Measurements from ENCODE around the gene PDCD1LG2.
"Not testable (repeated sequence)": the region's sequence is repeated elsewhere in the genome, so short reads cannot be mapped to it uniquely, and the experiment has no call there.

Gene PDCD1LG2

DNA sequence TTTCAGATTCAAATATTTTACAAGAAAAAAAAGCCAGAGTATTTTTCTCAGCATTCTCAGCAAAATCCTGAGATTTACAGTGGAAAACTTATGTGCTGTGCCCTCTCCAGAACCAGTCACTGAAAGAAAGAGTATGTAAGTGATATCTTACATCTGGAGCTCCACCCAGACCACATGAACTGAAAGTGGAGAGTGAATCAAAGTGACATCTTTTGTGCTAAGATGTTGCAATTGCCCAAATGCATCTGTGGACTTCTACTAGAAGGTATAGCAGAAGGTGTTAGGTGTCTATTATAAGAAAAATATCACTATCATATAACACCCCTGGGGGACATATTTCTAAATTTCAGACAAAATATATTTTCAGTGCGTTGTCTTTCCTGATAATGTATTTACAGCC is 69.5 kb downstream of the PDCD1LG2 start:
- TF ChIP-seq, protein P1, sequence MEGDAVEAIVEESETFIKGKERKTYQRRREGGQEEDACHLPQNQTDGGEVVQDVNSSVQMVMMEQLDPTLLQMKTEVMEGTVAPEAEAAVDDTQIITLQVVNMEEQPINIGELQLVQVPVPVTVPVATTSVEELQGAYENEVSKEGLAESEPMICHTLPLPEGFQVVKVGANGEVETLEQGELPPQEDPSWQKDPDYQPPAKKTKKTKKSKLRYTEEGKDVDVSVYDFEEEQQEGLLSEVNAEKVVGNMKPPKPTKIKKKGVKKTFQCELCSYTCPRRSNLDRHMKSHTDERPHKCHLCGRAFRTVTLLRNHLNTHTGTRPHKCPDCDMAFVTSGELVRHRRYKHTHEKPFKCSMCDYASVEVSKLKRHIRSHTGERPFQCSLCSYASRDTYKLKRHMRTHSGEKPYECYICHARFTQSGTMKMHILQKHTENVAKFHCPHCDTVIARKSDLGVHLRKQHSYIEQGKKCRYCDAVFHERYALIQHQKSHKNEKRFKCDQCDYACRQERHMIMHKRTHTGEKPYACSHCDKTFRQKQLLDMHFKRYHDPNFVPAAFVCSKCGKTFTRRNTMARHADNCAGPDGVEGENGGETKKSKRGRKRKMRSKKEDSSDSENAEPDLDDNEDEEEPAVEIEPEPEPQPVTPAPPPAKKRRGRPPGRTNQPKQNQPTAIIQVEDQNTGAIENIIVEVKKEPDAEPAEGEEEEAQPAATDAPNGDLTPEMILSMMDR (conservative IDR thresholded peaks at IDR 0.05; ENCODE audit: low read depth, low read length): no peak
- DNase-seq (ENCODE audit: low read depth): no peak
- no peak overlapping the region for H3K4me3 ChIP-seq (ENCODE audit: low read depth, low read length)

DNA sequence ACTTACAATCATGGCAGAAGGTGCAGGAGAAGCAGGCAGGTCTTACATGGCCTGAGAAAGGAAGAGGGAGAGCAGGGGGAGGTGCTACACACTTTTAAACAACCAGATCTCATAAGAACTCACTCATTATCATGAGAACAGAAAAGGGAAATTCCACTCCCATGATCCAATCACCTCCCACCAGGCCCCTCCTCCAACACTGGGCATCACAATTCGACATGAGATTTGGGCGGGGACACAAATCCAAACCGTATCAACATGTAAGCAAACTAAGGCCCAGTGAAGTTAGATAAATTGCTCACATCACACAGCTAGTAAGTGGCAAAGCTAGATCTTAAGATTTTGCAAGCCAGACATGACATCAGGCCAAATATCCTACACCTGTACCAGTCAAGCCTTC is 70.3 kb downstream of the PDCD1LG2 start:
- H3K4me3 ChIP-seq (ENCODE audit: low read depth, low read length): no peak overlapping the region
- no peak for DNase-seq (ENCODE audit: low read depth)
- TF ChIP-seq, protein P1 (conservative IDR thresholded peaks at IDR 0.05; ENCODE audit: low read depth, low read length): no peak

- not testable (repeated sequence) for DNase-seq (ENCODE audit: low read depth); H3K4me3 ChIP-seq (ENCODE audit: low read depth, low read length)
These were observed 71.4 kb downstream of the PDCD1LG2 start for GRCh38 chr9:5581706-5582105.

DNA sequence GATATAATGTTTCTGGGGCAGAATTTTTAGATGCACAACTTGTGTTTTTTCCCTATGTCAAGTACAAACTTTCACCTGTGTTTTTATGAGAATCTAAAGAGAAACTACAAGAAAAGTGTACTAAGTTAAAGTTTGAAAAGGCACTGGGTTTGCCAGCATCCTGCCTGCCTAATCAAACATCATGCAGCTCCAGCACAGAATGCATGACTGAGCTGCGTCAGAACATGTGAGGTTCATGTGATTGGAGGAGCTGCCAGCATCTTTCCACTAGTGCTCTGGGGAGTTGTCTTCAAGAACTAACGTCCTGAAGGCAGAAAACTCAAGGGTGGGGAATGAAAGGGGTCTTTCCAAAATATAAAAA is 72.5 kb downstream of the PDCD1LG2 start:
- no peak overlapping the region for H3K4me3 ChIP-seq (ENCODE audit: low read depth, low read length)
- TF ChIP-seq, protein P1 (conservative IDR thresholded peaks at IDR 0.05; ENCODE audit: low read depth, low read length): no peak
- DNase-seq (ENCODE audit: low read depth): peak; percentile 80

DNA sequence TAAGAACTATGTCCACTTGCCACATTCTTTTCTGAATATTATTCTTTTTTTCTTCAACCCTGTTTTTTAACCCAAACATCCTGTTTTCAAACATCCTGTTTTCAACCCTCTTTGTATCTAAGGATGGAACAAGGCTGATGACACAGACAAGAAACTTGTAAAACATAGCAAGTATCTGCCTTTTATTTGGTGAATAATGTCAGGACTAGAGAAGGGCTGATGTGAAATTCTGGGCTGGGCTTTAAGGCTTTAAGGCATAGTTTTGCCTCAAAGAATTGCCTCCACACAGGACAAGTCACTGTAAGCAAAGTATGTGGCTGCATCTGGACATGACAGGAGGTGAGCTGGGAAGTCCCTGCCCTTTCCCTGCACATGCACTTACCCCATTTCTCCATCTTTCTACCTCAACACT is 76.1 kb downstream of the PDCD1LG2 start:
- TF ChIP-seq, protein P1 (conservative IDR thresholded peaks at IDR 0.05; ENCODE audit: low read depth, low read length): no peak
- H3K4me3 ChIP-seq (ENCODE audit: low read depth, low read length): no peak overlapping the region
- DNase-seq (ENCODE audit: low read depth): peak; percentile 65

- TF ChIP-seq, protein P1 (conservative IDR thresholded peaks at IDR 0.05; ENCODE audit: low read depth, low read length): no peak
- H3K4me3 ChIP-seq (ENCODE audit: low read depth, low read length): no peak overlapping the region
- DNase-seq (ENCODE audit: low read depth): peak; percentile 73
These were observed 76.7 kb downstream of the PDCD1LG2 start for GRCh38 chr9:5587024-5587423.

GRCh38 chr9:5592231-5592630 is 81.9 kb downstream of the PDCD1LG2 start:
- DNase-seq (ENCODE audit: low read depth): no peak
- TF ChIP-seq, protein P1 (conservative IDR thresholded peaks at IDR 0.05; ENCODE audit: low read depth, low read length): no peak
- no peak overlapping the region for H3K4me3 ChIP-seq (ENCODE audit: low read depth, low read length)

DNA sequence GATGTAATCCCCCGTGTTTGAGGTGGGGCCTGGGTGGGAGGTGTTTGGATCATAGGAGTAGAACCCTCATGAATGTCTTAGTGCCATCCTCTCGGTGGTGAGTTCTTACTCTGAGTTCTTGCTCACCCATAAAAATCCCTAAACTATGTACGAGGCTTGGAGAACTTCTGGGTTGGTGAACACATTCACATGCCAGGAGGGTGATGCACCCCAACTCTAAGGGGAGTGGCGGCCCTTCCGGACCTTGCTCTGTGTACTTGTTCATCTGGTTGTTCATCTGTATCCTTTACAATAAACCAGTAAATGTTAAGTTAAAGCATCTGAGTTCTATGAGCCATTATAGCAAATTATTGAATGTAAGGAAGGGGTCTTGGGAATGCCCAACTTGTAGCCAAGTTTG is 82.6 kb downstream of the PDCD1LG2 start:
- no peak for DNase-seq (ENCODE audit: low read depth)
- TF ChIP-seq, protein P1 (conservative IDR thresholded peaks at IDR 0.05; ENCODE audit: low read depth, low read length): no peak
- H3K4me3 ChIP-seq (ENCODE audit: low read depth, low read length): no peak overlapping the region
